ENCODE results near the gene IL1B. TPM values are rescaled to one million over a fixed set of nuclear protein-coding genes. Genes with fewer than 3 reads are reported as not detected.

The IL1B gene
- total RNA-seq, 2 experiments from 2014 or later: 3.8 to 5.6 TPM

DNA sequence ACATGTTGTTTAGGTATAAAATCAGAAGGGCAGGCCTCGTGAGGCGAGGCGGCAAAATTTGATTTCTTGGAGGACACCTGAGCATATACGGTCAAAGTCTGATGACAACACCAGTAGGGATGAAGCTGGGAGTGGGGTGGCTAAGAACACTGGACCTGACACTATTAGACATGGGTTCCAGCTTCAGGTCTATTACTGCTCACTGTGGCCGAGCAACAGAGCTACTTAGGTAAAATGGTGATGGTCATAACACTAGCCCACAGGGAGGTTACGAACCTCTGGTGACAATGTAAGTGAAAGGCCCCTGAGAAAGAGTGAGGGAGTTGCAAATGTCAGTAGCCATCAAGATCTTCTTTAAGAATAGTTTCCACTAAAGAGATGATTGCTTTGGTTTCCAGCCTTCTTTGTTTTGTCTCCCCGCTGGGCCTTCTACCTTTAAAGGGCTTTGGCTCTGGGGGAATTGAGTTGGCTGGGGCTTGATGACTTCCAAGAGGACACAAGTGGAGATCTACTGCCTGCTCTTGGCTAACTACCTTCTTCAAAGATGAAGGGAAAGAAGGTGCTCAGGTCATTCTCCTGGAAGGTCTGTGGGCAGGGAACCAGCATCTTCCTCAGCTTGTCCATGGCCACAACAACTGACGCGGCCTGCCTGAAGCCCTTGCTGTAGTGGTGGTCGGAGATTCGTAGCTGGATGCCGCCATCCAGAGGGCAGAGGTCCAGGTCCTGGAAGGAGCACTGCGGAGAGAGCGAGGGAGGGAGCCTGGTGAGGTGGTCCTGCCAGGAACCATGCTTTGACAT lies 3.5 kb downstream of the IL1B start:
- Histone ChIP-seq H3K36me3 (ENCODE audit: insufficient read depth, low read length) (no peaks in the 10 kb centered on the region), H3K4me3 (ENCODE audit: low read length) (no peak overlapping the region), H3K9me3 (ENCODE audit: control insufficient read depth in 1 of 2, insufficient read depth in 1 of 2, low read length in 2 of 2) (no peaks in the 10 kb centered on the region), H3K27ac (ENCODE audit: low read depth in 1 of 2, low read length in 2 of 2) (no peak overlapping the region), H3K4me1 (ENCODE audit: insufficient read depth, low read length) (peaks cover 3% of the 10 kb centered on the region), H3K27me3 (ENCODE audit: control insufficient read depth in 1 of 2, insufficient read depth in 2 of 2, low read length in 2 of 2) (no peaks in the 10 kb centered on the region)
- no peaks in the 10 kb centered on the region for H3K36me3 Mint-ChIP-seq (ENCODE audit: low read depth)
- no peaks in the 10 kb centered on the region for H3K9me3 Mint-ChIP-seq
- H3K4me3 Mint-ChIP-seq: no peak overlapping the region
- H3K27me3 Mint-ChIP-seq: no peaks in the 10 kb centered on the region
- CTCF ChIA-PET: no interaction called here
- H3K27ac Mint-ChIP-seq: no peak overlapping the region
- POLR2A ChIA-PET: no interaction called here
- ATAC-seq (ENCODE audit: poor library complexity) (no peak), DNase-seq (peak in 1 of 14 experiments; percentile 30)
- H3K4me1 Mint-ChIP-seq (ENCODE audit: low read depth): no peaks in the 10 kb centered on the region
- TF ChIP-seq, protein P1, sequence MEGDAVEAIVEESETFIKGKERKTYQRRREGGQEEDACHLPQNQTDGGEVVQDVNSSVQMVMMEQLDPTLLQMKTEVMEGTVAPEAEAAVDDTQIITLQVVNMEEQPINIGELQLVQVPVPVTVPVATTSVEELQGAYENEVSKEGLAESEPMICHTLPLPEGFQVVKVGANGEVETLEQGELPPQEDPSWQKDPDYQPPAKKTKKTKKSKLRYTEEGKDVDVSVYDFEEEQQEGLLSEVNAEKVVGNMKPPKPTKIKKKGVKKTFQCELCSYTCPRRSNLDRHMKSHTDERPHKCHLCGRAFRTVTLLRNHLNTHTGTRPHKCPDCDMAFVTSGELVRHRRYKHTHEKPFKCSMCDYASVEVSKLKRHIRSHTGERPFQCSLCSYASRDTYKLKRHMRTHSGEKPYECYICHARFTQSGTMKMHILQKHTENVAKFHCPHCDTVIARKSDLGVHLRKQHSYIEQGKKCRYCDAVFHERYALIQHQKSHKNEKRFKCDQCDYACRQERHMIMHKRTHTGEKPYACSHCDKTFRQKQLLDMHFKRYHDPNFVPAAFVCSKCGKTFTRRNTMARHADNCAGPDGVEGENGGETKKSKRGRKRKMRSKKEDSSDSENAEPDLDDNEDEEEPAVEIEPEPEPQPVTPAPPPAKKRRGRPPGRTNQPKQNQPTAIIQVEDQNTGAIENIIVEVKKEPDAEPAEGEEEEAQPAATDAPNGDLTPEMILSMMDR (IDR thresholded peaks at IDR 0.05): no peak
- intact Hi-C loops (cut with DNase I, micrococcal nuclease): no loop called here

DNA sequence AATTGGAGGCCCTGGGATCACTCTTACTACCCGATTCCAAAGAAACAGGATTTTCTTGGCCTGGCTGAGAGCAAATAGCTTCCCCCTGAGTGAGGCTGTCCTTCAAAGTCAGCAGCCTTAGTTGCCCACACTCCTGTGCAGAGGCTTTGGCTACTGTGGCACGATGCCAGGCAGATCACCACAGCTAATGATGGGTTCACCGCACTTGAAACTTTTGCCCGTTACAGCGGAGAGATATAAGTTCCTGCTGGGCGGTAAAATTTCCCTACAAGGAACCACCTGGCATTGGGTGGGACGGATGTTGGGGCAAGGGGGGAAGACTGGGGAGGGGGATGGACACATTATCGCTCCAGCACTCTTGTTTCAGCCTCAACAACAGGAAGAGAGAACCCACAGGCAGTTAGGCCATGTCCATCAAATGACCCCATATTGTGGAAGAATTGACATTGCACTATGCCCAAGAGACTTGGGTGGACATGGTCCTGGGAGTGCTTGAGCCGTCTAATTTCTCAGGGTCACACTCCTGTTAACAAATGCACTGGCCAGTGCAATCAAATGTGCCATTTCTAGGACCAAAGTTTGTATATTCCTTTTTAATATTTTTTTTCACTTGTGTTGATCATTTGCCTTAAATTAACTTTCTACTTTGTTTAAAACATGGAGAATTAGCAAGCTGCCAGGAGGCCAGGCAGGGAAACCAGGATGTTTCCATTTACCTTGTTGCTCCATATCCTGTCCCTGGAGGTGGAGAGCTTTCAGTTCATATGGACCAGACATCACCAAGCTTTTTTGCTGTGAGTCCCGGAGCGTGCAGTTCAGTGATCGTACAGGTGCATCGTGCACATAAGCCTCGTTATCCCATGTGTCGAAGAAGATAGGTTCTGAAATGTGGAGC lies 4.4 kb downstream of the IL1B start:
- H3K4me3 ChIP-seq (ENCODE audit: low read length): no peak overlapping the region
- Mint-ChIP-seq H3K27ac (no peak overlapping the region), H3K4me1 (ENCODE audit: low read depth) (no peaks in the 10 kb centered on the region), H3K4me3 (no peak overlapping the region), H3K36me3 (ENCODE audit: low read depth) (no peaks in the 10 kb centered on the region), H3K27me3 (no peaks in the 10 kb centered on the region), H3K9me3 (no peaks in the 10 kb centered on the region)
- intact Hi-C loops (cut with DNase I, micrococcal nuclease): no loop called here
- peaks cover 2% of the 10 kb centered on the region for H3K4me1 ChIP-seq (ENCODE audit: insufficient read depth, low read length)
- POLR2A ChIA-PET: no interaction called here
- CTCF ChIA-PET: no interaction called here
- no peak overlapping the region for H3K27ac ChIP-seq (ENCODE audit: low read depth in 1 of 2, low read length in 2 of 2)
- ATAC-seq (ENCODE audit: poor library complexity) (no peak), DNase-seq (peak in 2 of 14 experiments; percentile 34 to 52)
- TF ChIP-seq, protein P1 (IDR thresholded peaks at IDR 0.05): no peak
- H3K9me3 ChIP-seq (ENCODE audit: control insufficient read depth in 1 of 2, insufficient read depth in 1 of 2, low read length in 2 of 2): no peaks in the 10 kb centered on the region
- no peaks in the 10 kb centered on the region for H3K27me3 ChIP-seq (ENCODE audit: control insufficient read depth in 1 of 2, insufficient read depth in 2 of 2, low read length in 2 of 2)
- no peaks in the 10 kb centered on the region for H3K36me3 ChIP-seq (ENCODE audit: insufficient read depth, low read length)

DNA sequence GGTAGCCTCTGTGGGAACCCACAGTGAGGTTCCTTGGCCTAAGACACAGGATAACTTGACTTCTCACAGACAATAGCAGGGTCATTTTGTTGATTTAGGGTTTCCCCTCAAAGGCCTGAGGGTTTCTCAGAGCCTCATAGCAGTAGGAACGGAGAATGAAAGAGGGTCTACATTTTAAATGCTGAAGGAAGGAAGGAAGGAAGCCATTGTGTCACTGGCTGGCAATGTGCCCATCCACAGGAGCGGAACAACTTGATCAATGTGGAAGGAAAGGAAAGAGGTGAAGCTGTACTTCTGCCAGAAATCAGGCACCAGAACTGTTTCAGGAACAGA lies 5.1 kb downstream of the IL1B start:
- TF ChIP-seq, protein P1 (IDR thresholded peaks at IDR 0.05): no peak
- Histone ChIP-seq H3K36me3 (ENCODE audit: insufficient read depth, low read length) (no peaks in the 10 kb centered on the region), H3K27me3 (ENCODE audit: control insufficient read depth in 1 of 2, insufficient read depth in 2 of 2, low read length in 2 of 2) (no peaks in the 10 kb centered on the region), H3K9me3 (ENCODE audit: control insufficient read depth in 1 of 2, insufficient read depth in 1 of 2, low read length in 2 of 2) (no peaks in the 10 kb centered on the region), H3K27ac (ENCODE audit: low read depth in 1 of 2, low read length in 2 of 2) (no peak overlapping the region), H3K4me1 (ENCODE audit: insufficient read depth, low read length) (no peaks in the 10 kb centered on the region), H3K4me3 (ENCODE audit: low read length) (no peak overlapping the region)
- H3K27me3 Mint-ChIP-seq: no peaks in the 10 kb centered on the region
- intact Hi-C loops (cut with DNase I, micrococcal nuclease): no loop called here
- no peaks in the 10 kb centered on the region for H3K9me3 Mint-ChIP-seq
- no peak overlapping the region for H3K4me3 Mint-ChIP-seq
- ChIA-PET CTCF (no interaction called here), POLR2A (no interaction called here)
- no peak overlapping the region for H3K27ac Mint-ChIP-seq
- H3K4me1 Mint-ChIP-seq (ENCODE audit: low read depth): no peaks in the 10 kb centered on the region
- ATAC-seq (ENCODE audit: poor library complexity) (no peak), DNase-seq (peak in 2 of 14 experiments; percentile 35 to 48)
- no peaks in the 10 kb centered on the region for H3K36me3 Mint-ChIP-seq (ENCODE audit: low read depth)
